CD4-positive, alpha-beta T cell treated with Interleukin-12 subunit alpha and Interleukin-12 subunit beta, for 1 hour (primary cell): ENCODE data around the gene SCAMP4.

Source experiments
- DNase-seq: peaks from one replicate; pipeline ENCODE4 v3.0.0-alpha.2; 2020

SCAMP4 gene

DNA sequence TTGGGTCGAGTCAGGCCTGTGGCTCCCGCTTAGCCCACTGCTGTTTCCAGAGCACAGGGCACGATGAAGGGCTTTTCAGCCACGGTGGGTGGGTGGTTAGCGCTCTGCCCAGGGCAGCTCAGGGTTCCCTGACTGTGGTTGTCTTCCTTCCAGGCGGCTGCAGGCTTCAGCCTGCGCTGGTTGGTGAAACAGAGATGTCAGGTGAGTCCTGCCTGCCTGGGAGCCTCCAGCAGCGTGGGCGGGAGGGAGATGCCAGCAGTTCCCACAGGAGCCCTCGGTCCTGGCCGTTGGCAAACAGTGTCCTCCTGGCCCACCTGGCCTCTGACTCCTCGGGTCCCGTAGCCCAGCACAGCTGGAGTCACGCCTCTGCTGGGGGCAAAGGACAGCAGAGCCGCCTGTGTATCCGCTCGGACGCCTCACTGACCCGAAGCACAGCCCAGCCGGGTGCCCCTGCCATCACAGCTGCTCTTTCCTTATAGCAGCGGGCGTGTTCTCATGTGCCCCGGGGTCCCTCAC is 9.7 kb downstream of the SCAMP4 start:
- DNase-seq: no peak

DNA sequence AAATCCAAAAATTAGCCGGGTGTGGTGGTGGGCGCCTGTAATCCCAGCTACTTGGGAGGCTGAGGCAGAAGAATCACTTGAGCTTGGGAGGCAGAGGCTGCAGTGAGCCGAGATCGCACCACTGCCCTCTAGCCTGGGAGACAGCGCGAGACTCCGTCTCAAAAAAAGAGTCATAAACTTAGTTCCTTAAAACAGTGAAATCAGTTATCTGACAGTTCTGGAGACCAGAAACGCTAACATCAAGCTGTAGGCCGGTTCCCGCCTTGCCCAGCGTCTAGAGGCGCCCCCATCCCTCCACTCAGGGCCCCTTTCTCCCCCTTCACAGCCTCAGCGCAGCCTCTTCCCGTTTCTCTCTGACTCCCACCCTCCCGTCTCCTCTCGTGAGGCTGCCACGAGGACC is 11.9 kb downstream of the SCAMP4 start:
- DNase-seq: no peak

- no peak for DNase-seq
Observed at GRCh38 chr19:1917926-1918325, 12.7 kb downstream of the SCAMP4 start.

- no peak for DNase-seq
Observed at GRCh38 chr19:1918975-1919374, 13.8 kb downstream of the SCAMP4 start.

DNA sequence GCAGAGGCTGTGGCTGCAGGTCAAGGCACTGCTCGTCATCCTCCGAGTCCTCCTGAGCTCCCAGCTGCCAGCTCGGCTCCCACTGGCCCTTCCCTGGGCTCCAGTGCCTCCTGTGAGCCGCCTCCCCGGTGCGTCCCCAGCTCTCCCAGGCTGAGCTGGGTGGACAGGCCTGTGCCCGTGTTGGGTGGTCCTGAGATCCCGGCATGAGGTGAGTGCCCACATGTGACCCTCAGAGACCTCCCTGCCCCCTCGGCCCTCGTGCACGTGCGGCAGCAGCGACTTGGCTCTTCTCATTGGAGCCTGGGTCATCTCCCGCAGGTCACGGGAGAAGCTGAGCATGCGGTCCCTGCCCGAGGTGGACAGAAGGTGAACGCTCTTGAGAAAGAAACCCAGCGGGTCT is 15.4 kb downstream of the SCAMP4 start:
- DNase-seq: no peak

GRCh38 chr19:1921326-1921725 is 16.1 kb downstream of the SCAMP4 start:
- DNase-seq: no peak

GRCh38 chr19:1921825-1922224 is 16.6 kb downstream of the SCAMP4 start:
- no peak for DNase-seq

DNA sequence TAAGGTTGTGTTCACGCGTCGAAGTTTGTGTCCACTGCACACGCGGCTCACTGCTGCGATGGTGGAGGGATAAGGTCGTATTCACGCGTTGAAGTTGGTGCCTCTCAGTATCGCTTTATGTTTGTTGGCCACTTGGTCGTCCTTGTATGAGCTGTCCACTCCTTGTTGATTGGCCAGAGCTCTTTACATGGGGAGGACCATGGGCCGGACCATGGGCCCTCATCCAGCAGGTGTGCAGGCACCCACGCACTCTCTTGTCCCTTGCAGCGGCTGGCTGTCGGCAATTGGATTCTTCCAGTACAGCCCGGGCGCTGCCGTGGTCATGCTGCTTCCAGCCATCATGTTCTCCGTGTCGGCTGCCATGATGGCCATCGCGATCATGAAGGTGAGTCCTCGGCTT is 17.6 kb downstream of the SCAMP4 start:
- no peak for DNase-seq

DNA sequence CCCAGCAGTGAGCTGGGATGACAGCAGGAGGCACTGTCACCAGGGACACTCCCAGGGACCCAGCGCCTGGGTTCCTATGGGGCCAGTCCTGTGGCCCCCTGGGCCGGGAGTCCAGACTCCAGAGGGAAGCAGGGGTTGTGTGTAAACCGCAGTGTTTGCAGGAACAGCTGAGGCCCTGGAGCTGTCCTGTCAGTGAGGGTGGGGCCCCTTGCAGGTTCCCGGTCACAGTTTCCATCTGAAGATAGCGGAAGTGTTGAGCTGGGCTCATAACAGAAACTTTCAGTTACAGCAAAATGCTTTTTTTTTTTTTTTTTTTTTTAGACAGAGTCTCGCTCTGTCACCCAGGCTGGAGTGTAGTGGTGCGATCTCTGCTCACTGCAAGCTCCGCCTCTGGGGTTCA is 18.1 kb downstream of the SCAMP4 start:
- DNase-seq: peak; percentile 32

DNA sequence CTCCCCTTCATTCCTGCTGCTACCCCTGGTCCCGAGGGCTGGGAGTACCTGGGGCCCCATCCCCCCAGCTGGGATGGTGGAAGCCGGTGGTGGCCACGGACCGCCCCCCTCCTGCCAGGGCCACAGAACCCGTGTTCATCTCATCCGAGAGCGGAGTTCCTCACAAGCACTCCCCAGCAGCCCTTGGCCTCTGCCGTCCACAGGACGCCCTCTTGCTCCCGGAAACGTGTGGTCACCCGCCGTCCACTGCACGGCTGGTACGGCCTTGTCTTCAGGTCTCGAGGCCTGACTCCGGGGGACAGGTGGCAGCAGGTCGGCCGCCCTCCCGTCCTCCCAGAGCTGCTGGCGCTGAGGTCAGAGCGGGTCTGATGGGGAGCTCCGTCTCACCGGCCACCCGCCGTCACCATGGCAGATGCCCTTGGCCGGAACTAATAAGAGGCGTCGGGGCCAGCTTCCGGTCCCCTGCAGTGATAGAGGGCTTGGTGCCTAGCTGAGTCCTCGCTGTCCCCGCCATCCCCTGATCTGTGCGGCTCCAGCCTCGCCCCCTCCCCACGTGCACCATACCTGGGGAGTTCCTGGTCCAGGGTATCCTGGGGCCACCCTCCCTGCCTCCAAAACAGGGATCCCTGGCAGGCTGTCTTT is 19.2 kb downstream of the SCAMP4 start:
- no peak for DNase-seq

GRCh38 chr19:1925544-1925943 is 20.3 kb downstream of the SCAMP4 start:
- DNase-seq: no peak

GRCh38 chr19:1929021-1929742 is 24.0 kb downstream of the SCAMP4 start:
- DNase-seq: peak; percentile 85

DNA sequence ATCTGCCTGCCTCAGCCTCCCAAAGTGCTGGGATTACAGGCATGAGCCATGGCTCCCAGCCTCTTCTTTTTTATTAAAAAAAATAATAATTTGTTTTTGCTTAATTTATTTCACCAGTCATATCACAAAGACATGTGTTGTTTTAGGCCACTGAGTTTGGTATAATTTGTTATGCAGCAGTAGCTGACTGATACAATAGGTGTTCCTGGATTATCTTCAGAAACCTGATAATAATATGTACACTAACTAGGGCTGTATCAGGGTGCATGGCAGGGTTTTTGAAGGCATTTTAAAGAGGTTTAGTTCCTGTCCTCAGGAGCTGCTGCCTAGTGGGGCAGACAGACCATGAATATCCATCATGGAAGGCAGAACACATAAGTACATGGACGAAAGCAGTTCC is 26.2 kb downstream of the SCAMP4 start:
- DNase-seq: no peak

DNA sequence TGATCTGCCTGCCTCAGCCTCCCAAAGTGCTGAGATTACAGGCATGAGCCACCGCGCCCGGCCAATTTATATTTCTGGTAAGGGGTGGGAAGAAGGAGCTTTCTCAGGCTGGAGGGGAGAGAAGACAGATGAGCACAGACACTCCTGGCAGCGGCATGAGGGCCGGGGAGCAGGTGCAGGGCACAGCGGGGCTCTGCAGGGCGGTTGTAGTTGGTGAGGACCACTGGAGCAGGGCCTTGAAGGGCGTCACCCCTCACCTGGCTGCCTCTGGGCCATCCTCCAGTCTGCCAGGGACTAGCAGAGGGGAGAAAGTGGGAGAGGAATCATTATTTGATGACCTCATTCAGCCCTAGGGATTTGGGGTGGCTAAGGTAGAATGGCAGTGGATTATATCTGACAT is 27.2 kb downstream of the SCAMP4 start:
- no peak for DNase-seq

DNA sequence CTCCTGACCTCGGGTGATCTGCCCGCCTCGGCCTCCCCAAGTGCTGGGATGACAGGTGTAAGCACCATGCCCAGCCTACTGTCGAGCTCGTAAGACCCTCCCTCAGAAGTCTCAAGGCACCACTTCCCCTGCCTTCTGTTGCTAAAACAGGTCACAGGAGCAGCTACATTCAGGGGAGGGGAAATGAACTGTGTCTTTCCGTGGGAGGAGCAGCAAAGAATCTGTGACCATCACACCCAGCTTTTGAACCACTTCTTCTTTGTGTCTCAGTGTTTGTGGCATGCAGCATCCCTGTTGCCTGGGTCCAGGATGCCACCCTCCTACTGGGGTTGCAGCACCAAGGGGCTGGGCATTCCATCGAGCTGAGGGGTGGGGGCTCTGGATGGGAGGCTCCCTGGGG is 28.0 kb downstream of the SCAMP4 start:
- no peak for DNase-seq

DNA sequence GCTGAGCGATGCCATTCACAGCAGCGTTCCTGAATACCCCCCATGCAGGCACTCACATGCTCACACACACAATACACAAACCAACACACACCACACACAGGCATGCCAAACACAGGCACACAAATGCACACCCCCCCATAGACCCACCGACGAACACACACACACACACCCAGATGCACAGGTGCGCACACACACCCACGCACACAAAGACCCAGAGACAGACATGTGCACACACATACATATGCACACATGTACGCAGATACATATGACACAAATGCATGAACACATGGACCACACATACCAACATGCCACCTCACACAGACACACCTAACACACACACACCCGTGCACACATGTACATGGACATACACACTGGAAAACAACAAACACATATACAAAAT is 28.7 kb downstream of the SCAMP4 start:
- DNase-seq: no peak

- peak; percentile 33 for DNase-seq
Observed at GRCh38 chr19:1935484-1936208, 30.4 kb downstream of the SCAMP4 start.

DNA sequence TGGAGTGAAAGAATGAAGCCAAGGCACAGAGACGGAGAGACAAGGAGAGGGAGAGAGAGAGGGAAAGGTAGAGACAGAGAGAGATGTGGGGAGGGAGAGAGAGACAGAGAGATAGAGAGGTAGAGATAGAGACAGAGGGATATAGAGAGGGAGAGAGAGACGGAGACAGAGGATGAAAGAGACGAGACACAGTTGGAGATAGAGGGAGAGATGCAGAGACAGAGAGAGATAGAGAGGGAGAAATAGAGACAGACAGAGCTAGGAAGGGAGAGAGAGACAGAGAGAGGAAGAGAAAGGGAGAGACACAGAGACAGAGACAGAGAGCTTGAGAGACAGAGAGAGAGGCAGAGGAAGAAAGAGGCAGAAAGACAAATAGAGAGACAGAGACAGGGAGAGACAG is 31.2 kb downstream of the SCAMP4 start:
- no peak for DNase-seq

DNA sequence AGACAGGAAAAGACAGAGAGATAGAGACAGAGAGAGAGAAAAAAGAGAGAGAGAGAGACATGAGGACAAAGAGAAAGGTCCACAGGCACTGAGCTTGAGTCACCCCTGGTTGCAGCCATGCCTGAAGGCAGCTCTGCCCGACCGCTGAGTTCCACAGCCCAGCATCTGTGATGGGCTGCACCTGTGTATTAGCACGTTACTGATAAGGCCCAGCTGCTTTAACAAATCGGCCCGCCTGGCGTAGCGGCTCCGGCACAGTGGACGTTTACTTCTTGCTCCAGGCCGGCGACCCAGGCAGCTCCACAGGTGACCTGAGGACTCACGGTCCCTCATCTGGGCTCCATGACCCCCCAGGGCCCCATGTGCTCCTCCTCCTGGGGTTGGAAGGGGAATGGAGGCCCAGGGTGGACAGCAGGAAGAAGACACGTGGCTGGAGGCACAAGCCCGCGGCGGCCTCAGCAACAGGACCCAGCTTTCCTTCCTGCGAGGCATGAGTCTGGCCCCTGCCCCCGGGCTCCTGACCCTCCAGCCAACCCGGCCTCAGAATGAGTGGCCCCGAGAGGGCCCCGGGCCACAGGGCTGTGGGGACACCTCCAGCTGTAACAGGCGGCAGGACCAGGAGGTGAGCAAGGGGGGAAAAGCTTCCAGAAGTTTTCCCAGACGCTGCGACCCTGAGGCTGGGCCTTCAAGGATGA is 31.9 kb downstream of the SCAMP4 start:
- no peak for DNase-seq

DNA sequence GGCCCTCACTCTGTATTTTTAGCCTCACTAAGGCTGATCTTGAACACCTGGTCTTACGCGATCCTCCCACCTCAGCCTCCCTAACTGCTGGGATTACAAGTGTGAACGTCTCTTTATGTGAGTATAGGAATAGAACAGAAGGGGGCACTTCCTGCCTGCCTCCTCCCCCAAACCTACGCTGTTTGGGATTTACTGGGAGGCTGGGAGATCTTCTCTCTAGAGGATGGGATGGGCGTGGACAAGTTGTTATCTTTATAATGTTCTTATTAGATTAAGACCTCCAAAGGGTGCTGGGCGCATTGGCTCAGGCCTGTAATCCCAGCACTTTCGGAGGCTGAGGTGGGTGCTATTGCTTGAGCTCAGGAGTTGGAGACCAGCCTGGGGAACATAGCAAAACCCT is 32.9 kb downstream of the SCAMP4 start:
- DNase-seq: no peak

DNA sequence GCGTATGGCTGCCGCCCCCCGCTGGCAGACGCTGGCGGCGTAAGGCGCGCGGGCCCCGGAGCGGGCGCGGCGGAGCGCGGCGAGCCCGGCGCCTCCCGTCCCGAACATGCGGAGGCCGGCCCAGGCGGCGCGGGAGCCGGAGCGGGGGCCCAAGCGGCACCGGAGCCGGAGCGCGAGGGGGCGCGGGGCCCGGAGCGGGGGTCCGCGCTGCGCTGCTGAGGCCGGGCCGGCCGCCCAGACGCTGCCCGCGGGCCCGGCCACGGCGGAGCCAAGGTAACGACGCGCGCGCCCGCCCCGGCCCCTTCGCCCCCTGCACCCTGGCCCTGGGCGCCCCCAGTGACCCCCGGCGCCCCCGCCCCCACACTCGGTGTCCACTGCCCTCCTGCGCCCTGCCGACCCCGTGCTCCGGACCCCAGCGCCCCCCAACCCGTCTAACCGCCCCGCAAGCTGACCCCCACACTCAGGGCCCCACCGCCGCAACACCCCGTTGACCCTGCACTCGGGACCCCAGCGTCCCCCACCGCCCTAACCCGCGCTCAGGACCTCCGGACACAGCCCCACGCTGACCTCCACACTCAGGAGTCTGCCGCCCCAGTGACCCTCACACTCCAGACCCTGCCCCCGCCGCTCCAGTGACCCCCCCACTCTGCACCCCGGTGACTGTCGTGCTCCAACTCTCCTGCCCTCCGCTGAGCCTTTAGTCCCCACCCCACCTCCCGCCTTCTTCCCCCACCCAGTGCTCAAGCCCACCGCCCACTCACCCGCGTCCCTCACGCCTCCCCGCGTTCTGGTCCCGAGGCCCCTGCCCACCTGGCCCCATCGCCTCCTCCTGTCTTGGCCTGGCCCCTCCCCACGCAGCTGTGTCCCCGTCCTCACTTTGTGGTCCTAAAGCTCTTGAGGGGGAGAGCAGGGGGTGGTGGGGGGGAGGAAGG is 36.2 kb downstream of the SCAMP4 start, which contains the start of gene CSNK1G2:
TSS of gene CSNK1G2 (plus strand) at position 27 of the 932 bp plus-strand sequence. CDS start 28,601 bp downstream, outside the sequence.
- DNase-seq: no peak
